Umbilical cord (tissue), 2 donors: Measurements from ENCODE around the gene CCND2. TPM values are rescaled to one million over a fixed set of nuclear protein-coding genes. Genes with fewer than 3 reads are reported as not detected.

Source experiments
- DNase-seq: peaks from one replicate; pipeline ENCODE4 v3.0.0-alpha.2; 2015; ENCODE audit warnings: low spot score
- total RNA-seq: library from RNA; depleted of rRNA; stranded (reverse); fragments of >200 nt; gene quantifications from one replicate; pipeline ENCODE4 v1.2.3, GENCODE V29; 2014; ENCODE audit warnings: low replicate concordance; ENCODE audit not compliant: insufficient read depth

Gene CCND2
- total RNA-seq, 1 donor from 2014 or later: 562 TPM

- no peak for DNase-seq
These were observed 17.3 kb upstream of the CCND2 start for GRCh38 chr12:4256043-4256826.

GRCh38 chr12:4257442-4257841 is 16.1 kb upstream of the CCND2 start:
- DNase-seq: no peak

- DNase-seq: no peak
These were observed 14.5 kb upstream of the CCND2 start for GRCh38 chr12:4259099-4259498.

- DNase-seq: no peak
These were observed 11.9 kb upstream of the CCND2 start for GRCh38 chr12:4261655-4262054.

GRCh38 chr12:4265280-4265679 is 8.3 kb upstream of the CCND2 start:
- no peak for DNase-seq

GRCh38 chr12:4266990-4267389 is 6.6 kb upstream of the CCND2 start:
- DNase-seq: no peak

- DNase-seq: no peak
These were observed 5.7 kb upstream of the CCND2 start for GRCh38 chr12:4267704-4268328.

- peak; percentile 66 for DNase-seq
These were observed 5.0 kb upstream of the CCND2 start for GRCh38 chr12:4268329-4269181.

GRCh38 chr12:4269279-4269991 is 4.1 kb upstream of the CCND2 start:
- peak; percentile 96 for DNase-seq

GRCh38 chr12:4270016-4270830 is 3.3 kb upstream of the CCND2 start:
- DNase-seq: no peak

- DNase-seq: peak; percentile 83
These were observed 2.5 kb upstream of the CCND2 start for GRCh38 chr12:4270831-4271716.

- DNase-seq: peak; percentile 96
These were observed 1.7 kb upstream of the CCND2 start for GRCh38 chr12:4271717-4272423.

- DNase-seq: peak; percentile 73
These were observed 914 bp upstream of the CCND2 start for GRCh38 chr12:4272424-4273272.

GRCh38 chr12:4273273-4273651 is 300 bp upstream of the CCND2 start:
- no peak for DNase-seq

- DNase-seq: no peak
These were observed 944 bp downstream of the CCND2 start for GRCh38 chr12:4274396-4275015.

- peak; percentile 53 for DNase-seq
These were observed 1.7 kb downstream of the CCND2 start for GRCh38 chr12:4275016-4275869.

GRCh38 chr12:4275870-4276301 is 2.3 kb downstream of the CCND2 start:
- peak; percentile 63 for DNase-seq
